Kidney tubule cell (primary cell): ENCODE measurements around the gene MAST4.
"Not testable (repeated sequence)": the region's sequence is repeated elsewhere in the genome, so short reads cannot be mapped to it uniquely, and the experiment has no call there.

ENCODE experiments used
- DNase-seq: peaks from one replicate; pipeline ENCODE4 v3.0.0-alpha.2; 2018; ENCODE audit warnings: low spot score

Gene MAST4

DNA sequence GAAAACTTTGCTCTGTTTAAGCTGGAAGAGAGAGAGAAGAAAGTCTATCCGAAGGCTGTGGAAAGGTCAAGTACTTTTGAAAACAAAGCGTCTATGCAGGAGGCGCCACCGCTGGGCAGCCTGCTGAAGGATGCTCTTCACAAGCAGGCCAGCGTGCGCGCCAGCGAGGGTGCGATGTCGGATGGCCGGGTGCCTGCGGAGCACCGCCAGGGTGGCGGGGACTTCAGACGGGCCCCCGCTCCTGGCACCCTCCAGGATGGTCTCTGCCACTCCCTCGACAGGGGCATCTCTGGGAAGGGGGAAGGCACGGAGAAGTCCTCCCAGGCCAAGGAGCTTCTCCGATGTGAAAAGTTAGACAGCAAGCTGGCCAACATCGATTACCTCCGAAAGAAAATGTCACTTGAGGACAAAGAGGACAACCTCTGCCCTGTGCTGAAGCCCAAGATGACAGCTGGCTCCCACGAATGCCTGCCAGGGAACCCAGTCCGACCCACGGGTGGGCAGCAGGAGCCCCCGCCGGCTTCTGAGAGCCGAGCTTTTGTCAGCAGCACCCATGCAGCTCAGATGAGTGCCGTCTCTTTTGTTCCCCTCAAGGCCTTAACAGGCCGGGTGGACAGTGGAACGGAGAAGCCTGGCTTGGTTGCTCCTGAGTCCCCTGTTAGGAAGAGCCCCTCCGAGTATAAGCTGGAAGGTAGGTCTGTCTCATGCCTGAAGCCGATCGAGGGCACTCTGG, 567.8 kb downstream of the MAST4 start:
- no peak for DNase-seq

GRCh38 chr5:67164856-67165525, 568.8 kb downstream of the MAST4 start:
- no peak for DNase-seq

DNA sequence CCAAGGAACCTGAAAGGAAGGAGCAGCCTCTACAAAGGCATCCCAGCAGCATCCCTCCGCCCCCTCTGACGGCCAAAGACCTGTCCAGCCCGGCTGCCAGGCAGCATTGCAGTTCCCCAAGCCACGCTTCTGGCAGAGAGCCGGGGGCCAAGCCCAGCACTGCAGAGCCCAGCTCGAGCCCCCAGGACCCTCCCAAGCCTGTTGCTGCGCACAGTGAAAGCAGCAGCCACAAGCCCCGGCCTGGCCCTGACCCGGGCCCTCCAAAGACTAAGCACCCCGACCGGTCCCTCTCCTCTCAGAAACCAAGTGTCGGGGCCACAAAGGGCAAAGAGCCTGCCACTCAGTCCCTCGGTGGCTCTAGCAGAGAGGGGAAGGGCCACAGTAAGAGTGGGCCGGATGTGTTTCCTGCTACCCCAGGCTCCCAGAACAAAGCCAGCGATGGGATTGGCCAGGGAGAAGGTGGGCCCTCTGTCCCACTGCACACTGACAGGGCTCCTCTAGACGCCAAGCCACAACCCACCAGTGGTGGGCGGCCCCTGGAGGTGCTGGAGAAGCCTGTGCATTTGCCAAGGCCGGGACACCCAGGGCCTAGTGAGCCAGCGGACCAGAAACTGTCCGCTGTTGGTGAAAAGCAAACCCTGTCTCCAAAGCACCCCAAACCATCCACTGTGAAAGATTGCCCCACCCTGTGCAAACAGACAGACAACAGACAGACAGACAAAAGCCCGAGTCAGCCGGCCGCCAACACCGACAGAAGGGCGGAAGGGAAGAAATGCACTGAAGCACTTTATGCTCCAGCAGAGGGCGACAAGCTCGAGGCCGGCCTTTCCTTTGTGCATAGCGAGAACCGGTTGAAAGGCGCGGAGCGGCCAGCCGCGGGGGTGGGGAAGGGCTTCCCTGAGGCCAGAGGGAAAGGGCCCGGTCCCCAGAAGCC, 569.6 kb downstream of the MAST4 start:
- DNase-seq: peak; percentile 69

DNA sequence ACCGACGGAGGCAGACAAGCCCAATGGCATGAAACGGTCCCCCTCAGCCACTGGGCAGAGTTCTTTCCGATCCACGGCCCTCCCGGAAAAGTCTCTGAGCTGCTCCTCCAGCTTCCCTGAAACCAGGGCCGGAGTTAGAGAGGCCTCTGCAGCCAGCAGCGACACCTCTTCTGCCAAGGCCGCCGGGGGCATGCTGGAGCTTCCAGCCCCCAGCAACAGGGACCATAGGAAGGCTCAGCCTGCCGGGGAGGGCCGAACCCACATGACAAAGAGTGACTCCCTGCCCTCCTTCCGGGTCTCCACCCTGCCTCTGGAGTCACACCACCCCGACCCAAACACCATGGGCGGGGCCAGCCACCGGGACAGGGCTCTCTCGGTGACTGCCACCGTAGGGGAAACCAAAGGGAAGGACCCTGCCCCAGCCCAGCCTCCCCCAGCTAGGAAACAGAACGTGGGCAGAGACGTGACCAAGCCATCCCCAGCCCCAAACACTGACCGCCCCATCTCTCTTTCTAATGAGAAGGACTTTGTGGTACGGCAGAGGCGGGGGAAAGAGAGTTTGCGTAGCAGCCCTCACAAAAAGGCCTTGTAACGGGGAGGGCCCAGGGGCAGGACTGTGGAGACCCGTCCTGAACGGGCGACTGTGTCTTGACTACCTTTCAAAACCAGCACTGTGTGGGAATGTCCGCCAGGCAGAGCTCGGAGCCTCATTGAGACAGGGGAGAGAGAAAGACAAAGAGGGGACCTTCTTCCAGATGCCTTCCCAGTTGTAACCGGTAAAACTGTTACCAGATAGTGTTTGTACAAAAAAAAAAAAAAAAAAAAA, 570.5 kb downstream of the MAST4 start:
- peak; percentile 8 for DNase-seq

DNA sequence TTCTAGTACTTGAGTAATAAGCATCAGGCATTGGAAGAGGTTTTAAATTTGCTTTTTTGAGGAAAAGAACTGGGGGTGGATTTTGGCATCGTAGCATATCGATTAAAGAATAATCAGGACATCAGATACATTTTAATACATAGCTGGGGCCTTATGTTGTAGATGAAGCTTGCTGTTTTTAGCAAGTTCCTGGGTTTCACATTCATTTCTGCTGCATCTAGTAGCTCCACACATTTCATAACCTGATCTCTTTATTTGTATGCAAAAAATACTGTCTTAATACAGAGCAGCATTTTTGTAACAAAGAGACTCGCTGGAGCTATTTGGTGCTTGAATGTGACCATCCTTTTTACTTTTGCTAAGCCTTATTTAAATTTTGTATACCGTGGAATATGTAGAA, 571.9 kb downstream of the MAST4 start:
- no peak for DNase-seq

GRCh38 chr5:67170767-67171166, 574.6 kb downstream of the MAST4 start:
- no peak for DNase-seq

DNA sequence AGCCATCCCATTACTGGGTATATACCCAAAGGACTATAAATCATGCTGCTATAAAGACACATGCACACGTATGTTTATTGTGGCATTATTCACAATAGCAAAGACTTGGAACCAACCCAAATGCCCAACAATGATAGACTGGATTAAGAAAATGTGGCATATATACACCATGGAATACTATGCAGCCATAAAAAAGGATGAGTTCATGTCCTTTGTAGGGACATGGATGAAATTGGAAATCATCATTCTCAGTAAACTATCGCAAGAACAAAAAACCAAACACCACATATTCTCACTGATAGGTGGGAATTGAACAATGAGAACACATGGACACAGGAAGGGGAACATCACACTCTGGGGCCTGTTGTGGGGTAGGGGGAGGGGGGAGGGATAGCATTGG, 577.2 kb downstream of the MAST4 start:
- not testable (repeated sequence) for DNase-seq

DNA sequence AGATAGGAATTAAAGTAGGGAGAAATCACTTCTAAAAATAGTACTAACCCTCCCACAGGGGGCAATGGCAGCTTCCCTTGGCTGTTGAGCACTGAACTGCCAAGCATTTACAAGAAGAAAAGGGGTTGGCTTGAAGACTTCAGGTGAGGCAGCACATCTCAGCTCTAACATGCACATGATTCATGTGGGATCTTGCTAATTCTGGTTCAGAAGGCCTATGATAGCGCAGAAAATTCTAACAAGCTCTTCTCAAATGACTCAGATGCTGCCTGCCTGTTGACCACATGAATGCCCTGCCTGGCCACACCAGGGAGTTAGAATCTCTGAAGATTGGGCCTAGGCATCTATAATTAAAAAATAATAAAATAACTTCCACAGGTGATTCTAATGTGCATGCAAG, 577.8 kb downstream of the MAST4 start:
- peak; percentile 61 for DNase-seq

DNA sequence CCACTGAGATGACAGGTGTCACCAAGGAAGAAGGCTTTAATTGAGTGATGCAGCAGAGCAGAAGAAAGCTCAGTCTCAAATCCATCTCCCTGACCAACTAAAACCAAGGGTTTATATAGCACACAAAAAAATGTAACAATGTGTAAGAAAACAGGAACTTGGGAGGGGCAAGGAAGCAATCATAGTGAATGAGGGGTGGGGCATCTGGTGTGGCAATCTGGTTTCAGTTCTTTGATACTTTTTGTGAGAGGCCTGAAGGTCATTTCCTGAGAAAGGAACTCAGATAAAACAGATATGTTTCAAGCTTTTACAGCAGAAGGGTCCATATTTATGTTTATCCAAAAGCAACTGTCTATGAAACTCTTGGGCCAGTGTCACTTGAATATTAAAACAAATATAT, 580.7 kb downstream of the MAST4 start:
- DNase-seq: no peak

- DNase-seq: no peak
These were observed 581.9 kb downstream of the MAST4 start for GRCh38 chr5:67178085-67178484.

DNA sequence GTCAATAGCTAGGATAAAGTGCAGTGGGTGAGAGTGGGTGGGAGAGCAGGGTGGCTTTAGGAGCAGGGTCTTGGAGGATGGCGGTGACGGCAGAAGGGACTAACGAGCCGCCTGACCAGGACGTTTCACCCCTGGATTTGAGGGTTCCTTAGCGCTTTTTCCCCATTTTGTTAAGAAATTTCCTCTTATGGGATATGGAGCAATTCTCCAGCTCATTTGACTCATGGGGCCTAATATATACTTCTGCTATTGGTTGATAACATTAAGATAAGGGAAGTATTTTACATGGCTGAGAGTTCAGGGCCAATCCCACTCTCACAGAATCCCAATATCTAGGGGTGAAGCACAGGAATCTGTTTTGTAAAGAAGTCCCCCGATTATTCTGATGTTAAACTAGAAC, 582.8 kb downstream of the MAST4 start:
- no peak for DNase-seq

DNA sequence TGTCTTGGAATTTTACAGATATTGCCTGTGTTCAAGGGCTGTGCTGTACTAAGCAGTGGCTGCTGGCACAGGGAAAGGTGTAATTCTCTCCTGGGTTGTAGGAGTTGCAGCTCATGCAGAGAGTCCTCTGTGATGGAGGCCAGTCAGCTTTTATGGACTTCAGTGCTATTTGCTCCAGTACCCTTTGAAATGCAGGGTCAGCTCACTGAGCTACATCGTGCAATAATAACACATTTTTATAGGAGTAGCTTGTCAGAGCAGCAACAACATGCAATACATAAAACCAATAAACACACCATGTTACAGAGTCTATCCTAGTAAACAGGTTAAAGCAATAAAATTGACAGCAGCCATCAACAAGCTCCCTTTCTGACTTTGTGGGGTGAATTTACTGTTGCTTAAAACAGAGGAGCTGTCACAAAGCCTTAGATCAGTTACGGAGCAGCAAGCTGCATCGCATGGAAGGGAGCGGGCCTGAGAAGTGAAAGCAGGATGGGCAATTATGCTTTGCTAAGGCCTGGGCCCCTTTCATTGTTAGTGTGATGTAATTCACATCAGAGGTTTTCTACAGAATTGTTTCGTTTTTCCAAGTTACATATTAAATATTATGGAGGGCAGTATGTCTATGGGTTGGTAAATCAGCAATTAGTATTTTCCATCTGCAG, 583.6 kb downstream of the MAST4 start:
- DNase-seq: no peak

- no peak for DNase-seq
These were observed 585.5 kb downstream of the MAST4 start for GRCh38 chr5:67181648-67182221.

- DNase-seq: peak; percentile 83
These were observed 586.2 kb downstream of the MAST4 start for GRCh38 chr5:67182301-67182790.

DNA sequence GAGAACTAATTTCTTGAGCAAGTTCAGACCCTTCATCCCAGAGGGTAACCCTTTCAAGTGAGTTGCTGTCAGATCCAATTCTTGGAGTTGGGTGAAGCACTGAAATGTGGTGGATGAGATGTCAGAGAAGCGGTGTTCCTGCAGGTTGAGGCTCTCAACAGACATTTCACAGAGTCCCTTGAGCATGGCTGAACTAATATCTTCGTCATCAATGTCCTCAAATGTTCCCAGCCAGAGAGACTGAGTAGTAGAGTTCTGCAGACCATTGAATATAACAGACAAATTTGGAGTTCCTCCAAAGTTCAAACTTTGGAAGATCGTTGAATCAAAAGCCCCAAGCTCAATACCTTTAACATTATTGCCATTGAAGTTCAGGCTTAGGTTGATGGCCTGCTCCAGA, 587.7 kb downstream of the MAST4 start:
- no peak for DNase-seq

DNA sequence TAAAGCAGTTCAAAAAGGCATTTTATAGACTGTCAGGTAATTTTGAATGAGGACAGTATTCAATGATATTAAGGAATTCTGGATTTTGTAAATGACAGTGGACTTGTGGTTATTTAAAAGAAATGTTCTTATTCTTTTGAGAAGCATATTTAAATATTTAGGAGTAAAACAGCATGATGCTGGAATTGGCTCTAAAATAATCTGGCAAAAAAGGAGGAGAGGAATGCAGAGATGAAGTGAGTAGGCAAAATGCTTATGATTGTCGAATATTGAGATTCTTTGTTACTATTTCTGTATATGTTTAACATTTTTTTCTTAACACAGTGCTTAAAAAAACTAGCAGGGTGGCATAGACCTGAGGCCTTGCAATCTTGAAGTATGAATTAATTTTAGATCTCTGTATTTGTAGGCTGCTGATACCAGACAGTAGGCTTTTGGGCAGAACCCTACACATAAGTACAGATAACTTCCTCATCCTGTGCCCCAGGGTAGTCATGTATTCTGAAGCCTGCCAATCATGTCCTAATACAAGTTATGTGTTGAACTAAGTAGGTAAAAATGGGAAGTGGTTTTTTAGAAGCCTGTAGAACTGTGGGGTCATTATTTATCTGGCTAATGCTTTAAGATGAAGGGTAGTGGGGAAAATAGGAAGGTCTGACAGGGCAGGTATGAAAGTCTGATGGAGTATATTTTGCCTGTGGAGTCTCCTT, 591.0 kb downstream of the MAST4 start:
- DNase-seq: no peak

- DNase-seq: no peak
These were observed 592.3 kb downstream of the MAST4 start for GRCh38 chr5:67188274-67189078.

DNA sequence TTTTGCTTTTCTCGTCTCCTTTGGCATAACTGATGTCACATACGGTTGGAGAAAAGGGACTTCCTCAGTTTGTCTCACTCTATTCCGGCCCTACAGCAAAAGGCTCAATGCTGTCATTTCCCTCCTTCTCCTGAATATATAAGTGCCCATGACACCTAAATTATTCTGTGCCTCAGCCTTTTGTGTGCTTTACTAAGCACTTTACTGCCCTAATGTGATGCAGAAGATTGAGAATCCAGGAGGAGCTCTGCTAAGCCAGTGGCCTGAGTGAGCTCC, 592.8 kb downstream of the MAST4 start:
- no peak for DNase-seq

- DNase-seq: no peak
These were observed 593.7 kb downstream of the MAST4 start for GRCh38 chr5:67189931-67190330.

DNA sequence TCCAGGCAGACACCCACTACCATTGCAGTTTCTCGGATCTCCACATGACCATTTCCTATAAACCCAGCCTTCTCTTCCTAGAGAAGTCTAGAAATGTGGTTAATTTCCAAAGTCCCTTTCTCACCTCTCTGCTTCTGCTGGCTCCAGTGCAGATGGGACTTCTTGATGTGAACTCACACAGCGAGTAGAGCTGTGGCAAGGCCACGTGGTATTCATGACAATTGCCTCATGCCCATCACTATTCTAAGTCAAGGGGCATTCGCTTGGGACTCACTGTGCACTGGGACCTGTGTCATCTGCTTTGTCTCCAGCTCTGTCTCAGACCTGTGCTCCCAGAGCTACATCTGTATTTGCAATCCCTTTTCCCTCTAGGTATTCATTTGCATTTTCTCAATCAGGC, 594.2 kb downstream of the MAST4 start:
- no peak for DNase-seq
